HepG2 (cell line): ENCODE results near the gene PCCB. TPM values are rescaled to one million over a fixed set of nuclear protein-coding genes. Genes with fewer than 3 reads are reported as not detected.
A peak's percentile ranks its signal among the peaks of the same experiment; 100 is the strongest.

Experiments
- AGO2 ChIP-seq: fragments of 200-400 bp; formaldehyde crosslinking; optimal IDR thresholded peaks from 2 replicates; pipeline ENCODE3; 2017; ENCODE audit warnings: mild to moderate bottlenecking, low read depth, low read length, moderate library complexity
- HMG20A ChIP-seq: IDR thresholded peaks from 2 replicates; pipeline ENCODE4 v1.6.1; 2016; ENCODE audit warnings: borderline replicate concordance
- KLF9 ChIP-seq: IDR thresholded peaks from 2 replicates; pipeline ENCODE4 v1.6.1; 2016; ENCODE audit warnings: low read depth
- LCORL ChIP-seq, 2 experiments: fragments of 450-650 bp in 1 of 2; sonication (generic) in 1 of 2; formaldehyde crosslinking in 1 of 2; IDR thresholded peaks; 2 replicates each; pipeline versions ENCODE4 v1.5.0 to v1.6.1; 2017 to 2020; ENCODE audit warnings: antibody characterized with exemption in 1 of 2, missing genetic modification reagents in 1 of 2
- REXO4 ChIP-seq: sonication (generic); formaldehyde crosslinking; IDR thresholded peaks from 2 replicates; pipeline ENCODE4 v1.8.0; 2022; ENCODE audit warnings: missing genetic modification reagents, mild to moderate bottlenecking, borderline replicate concordance
- RNF2 ChIP-seq: fragments of 450-650 bp; conservative IDR thresholded peaks from 2 replicates; pipeline ENCODE4 v1.6.1; 2016; ENCODE audit warnings: low read depth
- SALL2 ChIP-seq: sonication (generic); formaldehyde crosslinking; IDR thresholded peaks from 2 replicates; pipeline ENCODE4 v1.8.1; 2023; ENCODE audit warnings: mild to moderate bottlenecking, missing genetic modification reagents, inconsistent platforms
- SKI ChIP-seq: fragments of 450-650 bp; IDR thresholded peaks from one replicate; pipeline ENCODE4 v1.6.1; 2018; ENCODE audit warnings: mild to moderate bottlenecking; ENCODE audit not compliant: partially characterized antibody
- ZFP36 ChIP-seq: fragments of 150-350 bp; IDR thresholded peaks from 2 replicates; pipeline ENCODE4 v1.6.1; 2018; ENCODE audit warnings: borderline replicate concordance, low read length, low read depth; ENCODE audit not compliant: partially characterized antibody
- ZFP36L1 ChIP-seq: sonication (generic); formaldehyde crosslinking; IDR thresholded peaks from 2 replicates; pipeline ENCODE4 v1.8.0; 2022; ENCODE audit warnings: mild to moderate bottlenecking, missing genetic modification reagents, moderate library complexity
- ZNF138 ChIP-seq: sonication (generic); formaldehyde crosslinking; IDR thresholded peaks from 2 replicates; pipeline ENCODE4 v1.5.0; 2020; ENCODE audit warnings: mild to moderate bottlenecking, low read depth, missing genetic modification reagents
- ZNF44 ChIP-seq: sonication (generic); formaldehyde crosslinking; IDR thresholded peaks from 2 replicates; pipeline ENCODE4 v1.5.1; 2020; ENCODE audit warnings: mild to moderate bottlenecking, missing genetic modification reagents
- ZNF558 ChIP-seq: sonication (generic); formaldehyde crosslinking; IDR thresholded peaks from 2 replicates; pipeline ENCODE4 v1.9.0; 2022; ENCODE audit warnings: mild to moderate bottlenecking, missing genetic modification reagents, borderline replicate concordance
- ZNF7 ChIP-seq: IDR thresholded peaks from 2 replicates; pipeline ENCODE4 v1.6.1; 2016; ENCODE audit warnings: missing biosample characterization, missing genetic modification reagents
- ZNF737 ChIP-seq: sonication (generic); formaldehyde crosslinking; IDR thresholded peaks from 2 replicates; pipeline ENCODE4 v1.5.0; 2020; ENCODE audit warnings: missing genetic modification reagents, mild to moderate bottlenecking, borderline replicate concordance
- polyA plus RNA-seq, 8 experiments: library from polyadenylated mRNA; depleted of rRNA in 3 of 8; stranded (reverse) in 7 of 8; unstranded in 1 of 8; fragments of >200 nt; fragmentation: Illumina TruSeq in 4 of 8; extraction: Trizol in 4 of 8; gene quantifications; 2 replicates each; pipeline versions ENCODE4 v1.2.1 to v1.2.3, GENCODE V29; 2011 to 2016; ENCODE audit warnings: low read depth in 4 of 8, missing spikeins in 1 of 8, mixed read lengths in 1 of 8; ENCODE audit not compliant: insufficient read depth in 1 of 8
- total RNA-seq, 5 experiments: library from RNA; depleted of rRNA; stranded (reverse); fragments of >200 nt; fragmentation: Illumina TruSeq; extraction: Trizol; gene quantifications; 2 replicates each; pipeline ENCODE4 v1.2.3, GENCODE V29; 2016; ENCODE audit warnings: low read depth in 1 of 5
- TF ChIP-seq, protein P1 (sequence below): sonication (generic); formaldehyde crosslinking; IDR thresholded peaks from 2 replicates; pipeline ENCODE4 v1.5.1; 2020; ENCODE audit warnings: mild to moderate bottlenecking, missing genetic modification reagents, moderate library complexity
- TF ChIP-seq, protein P2 (sequence below): fragments of 450-650 bp; IDR thresholded peaks from 2 replicates; pipeline ENCODE4 v1.6.1; 2017; ENCODE audit warnings: mild to moderate bottlenecking
- TF ChIP-seq, protein P3 (sequence below): sonication (generic); formaldehyde crosslinking; IDR thresholded peaks from 2 replicates; pipeline ENCODE4 v1.4.0; 2020; ENCODE audit warnings: missing genetic modification reagents
- TF ChIP-seq, protein P4 (sequence below): sonication (generic); formaldehyde crosslinking; IDR thresholded peaks from 2 replicates; pipeline ENCODE4 v1.4.0; 2020; ENCODE audit warnings: mild to moderate bottlenecking, missing genetic modification reagents

The PCCB gene
- total and polyA plus RNA-seq, 2 of the 13 experiments (the other 11 are each of a cell fraction or from before 2014, with no cell fraction given), result 84.1 to 88.7 TPM

DNA sequence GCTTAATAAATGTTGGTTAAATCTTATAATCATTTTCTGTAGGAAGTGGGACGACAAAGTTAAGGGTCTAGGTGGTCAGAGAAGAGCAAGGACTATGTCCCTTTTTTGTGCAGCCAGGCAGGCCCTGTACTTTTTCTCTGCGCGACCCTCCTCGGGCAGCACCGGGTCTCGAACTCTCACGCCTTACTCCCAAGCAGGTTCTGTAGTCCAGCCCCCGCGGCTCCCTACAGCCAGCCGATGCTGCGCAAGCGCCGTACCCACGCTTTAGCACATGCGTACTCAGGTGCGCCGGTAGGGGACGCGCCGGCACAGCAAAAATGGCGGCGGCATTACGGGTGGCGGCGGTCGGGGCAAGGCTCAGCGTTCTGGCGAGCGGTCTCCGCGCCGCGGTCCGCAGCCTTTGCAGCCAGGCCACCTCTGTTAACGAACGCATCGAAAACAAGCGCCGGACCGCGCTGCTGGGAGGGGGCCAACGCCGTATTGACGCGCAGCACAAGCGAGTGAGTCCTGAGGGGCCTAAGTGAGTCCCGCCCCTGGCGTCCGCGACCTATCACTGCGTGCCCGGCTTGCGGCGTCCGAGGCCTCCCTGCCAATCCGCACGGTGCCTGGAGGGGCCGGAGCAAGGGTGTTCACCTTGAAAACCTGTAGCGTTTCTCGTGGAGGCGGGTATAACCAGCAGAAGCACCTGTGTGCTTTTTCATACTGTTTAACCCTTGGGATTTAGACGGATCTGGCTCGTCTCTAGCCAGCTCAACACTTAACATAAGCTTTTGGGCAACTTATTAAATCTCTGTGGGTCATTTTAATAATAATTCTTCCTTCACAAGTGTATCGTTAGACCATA, at the start of gene PCCB (continued):
- TF ChIP-seq, protein P1, sequence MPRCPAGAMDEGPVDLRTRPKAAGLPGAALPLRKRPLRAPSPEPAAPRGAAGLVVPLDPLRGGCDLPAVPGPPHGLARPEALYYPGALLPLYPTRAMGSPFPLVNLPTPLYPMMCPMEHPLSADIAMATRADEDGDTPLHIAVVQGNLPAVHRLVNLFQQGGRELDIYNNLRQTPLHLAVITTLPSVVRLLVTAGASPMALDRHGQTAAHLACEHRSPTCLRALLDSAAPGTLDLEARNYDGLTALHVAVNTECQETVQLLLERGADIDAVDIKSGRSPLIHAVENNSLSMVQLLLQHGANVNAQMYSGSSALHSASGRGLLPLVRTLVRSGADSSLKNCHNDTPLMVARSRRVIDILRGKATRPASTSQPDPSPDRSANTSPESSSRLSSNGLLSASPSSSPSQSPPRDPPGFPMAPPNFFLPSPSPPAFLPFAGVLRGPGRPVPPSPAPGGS (CRISPR knock-in tag), result no peak; the same call in 1 of the 2 replicates
- TF ChIP-seq ZNF558 (no peak), ZNF44 (CRISPR knock-in tag) (no peak), RNF2 (peak; percentile 79; the same call in 1 of the 2 replicates), KLF9 (CRISPR knock-in tag) (no peak), SALL2 (CRISPR knock-in tag) (peak; percentile 83; the same call in 1 of the 2 replicates), ZFP36L1 (CRISPR knock-in tag) (no peak; the same call in 1 of the 2 replicates), SKI (peak; percentile 59), ZNF7 (CRISPR knock-in tag) (no peak), AGO2 (peak; percentile 72), REXO4 (no peak), LCORL (IDR thresholded peaks at IDR 0.05) (no peak), LCORL (CRISPR knock-in tag; IDR thresholded peaks at IDR 0.05) (peak; percentile 78), ZNF138 (CRISPR knock-in tag) (peak; percentile 91; the same call in 1 of the 2 replicates), ZNF737 (no peak), ZFP36 (no peak), HMG20A (CRISPR knock-in tag) (no peak)
- TF ChIP-seq, protein P2, sequence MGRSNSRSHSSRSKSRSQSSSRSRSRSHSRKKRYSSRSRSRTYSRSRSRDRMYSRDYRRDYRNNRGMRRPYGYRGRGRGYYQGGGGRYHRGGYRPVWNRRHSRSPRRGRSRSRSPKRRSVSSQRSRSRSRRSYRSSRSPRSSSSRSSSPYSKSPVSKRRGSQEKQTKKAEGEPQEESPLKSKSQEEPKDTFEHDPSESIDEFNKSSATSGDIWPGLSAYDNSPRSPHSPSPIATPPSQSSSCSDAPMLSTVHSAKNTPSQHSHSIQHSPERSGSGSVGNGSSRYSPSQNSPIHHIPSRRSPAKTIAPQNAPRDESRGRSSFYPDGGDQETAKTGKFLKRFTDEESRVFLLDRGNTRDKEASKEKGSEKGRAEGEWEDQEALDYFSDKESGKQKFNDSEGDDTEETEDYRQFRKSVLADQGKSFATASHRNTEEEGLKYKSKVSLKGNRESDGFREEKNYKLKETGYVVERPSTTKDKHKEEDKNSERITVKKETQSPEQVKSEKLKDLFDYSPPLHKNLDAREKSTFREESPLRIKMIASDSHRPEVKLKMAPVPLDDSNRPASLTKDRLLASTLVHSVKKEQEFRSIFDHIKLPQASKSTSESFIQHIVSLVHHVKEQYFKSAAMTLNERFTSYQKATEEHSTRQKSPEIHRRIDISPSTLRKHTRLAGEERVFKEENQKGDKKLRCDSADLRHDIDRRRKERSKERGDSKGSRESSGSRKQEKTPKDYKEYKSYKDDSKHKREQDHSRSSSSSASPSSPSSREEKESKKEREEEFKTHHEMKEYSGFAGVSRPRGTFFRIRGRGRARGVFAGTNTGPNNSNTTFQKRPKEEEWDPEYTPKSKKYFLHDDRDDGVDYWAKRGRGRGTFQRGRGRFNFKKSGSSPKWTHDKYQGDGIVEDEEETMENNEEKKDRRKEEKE, result no peak
- TF ChIP-seq, protein P3, sequence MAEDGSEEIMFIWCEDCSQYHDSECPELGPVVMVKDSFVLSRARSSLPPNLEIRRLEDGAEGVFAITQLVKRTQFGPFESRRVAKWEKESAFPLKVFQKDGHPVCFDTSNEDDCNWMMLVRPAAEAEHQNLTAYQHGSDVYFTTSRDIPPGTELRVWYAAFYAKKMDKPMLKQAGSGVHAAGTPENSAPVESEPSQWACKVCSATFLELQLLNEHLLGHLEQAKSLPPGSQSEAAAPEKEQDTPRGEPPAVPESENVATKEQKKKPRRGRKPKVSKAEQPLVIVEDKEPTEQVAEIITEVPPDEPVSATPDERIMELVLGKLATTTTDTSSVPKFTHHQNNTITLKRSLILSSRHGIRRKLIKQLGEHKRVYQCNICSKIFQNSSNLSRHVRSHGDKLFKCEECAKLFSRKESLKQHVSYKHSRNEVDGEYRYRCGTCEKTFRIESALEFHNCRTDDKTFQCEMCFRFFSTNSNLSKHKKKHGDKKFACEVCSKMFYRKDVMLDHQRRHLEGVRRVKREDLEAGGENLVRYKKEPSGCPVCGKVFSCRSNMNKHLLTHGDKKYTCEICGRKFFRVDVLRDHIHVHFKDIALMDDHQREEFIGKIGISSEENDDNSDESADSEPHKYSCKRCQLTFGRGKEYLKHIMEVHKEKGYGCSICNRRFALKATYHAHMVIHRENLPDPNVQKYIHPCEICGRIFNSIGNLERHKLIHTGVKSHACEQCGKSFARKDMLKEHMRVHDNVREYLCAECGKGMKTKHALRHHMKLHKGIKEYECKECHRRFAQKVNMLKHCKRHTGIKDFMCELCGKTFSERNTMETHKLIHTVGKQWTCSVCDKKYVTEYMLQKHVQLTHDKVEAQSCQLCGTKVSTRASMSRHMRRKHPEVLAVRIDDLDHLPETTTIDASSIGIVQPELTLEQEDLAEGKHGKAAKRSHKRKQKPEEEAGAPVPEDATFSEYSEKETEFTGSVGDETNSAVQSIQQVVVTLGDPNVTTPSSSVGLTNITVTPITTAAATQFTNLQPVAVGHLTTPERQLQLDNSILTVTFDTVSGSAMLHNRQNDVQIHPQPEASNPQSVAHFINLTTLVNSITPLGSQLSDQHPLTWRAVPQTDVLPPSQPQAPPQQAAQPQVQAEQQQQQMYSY (CRISPR knock-in tag), result no peak
- TF ChIP-seq, protein P4, sequence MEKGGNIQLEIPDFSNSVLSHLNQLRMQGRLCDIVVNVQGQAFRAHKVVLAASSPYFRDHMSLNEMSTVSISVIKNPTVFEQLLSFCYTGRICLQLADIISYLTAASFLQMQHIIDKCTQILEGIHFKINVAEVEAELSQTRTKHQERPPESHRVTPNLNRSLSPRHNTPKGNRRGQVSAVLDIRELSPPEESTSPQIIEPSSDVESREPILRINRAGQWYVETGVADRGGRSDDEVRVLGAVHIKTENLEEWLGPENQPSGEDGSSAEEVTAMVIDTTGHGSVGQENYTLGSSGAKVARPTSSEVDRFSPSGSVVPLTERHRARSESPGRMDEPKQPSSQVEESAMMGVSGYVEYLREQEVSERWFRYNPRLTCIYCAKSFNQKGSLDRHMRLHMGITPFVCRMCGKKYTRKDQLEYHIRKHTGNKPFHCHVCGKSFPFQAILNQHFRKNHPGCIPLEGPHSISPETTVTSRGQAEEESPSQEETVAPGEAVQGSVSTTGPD (CRISPR knock-in tag), result no peak; the same call in 1 of the 2 replicates
